ENCODE results near the gene MROH9. TPM values are rescaled to one million over a fixed set of nuclear protein-coding genes. Genes with fewer than 3 reads are reported as not detected.

MROH9 gene
- total RNA-seq, 1 experiment from 2014 or later, result not detected

DNA sequence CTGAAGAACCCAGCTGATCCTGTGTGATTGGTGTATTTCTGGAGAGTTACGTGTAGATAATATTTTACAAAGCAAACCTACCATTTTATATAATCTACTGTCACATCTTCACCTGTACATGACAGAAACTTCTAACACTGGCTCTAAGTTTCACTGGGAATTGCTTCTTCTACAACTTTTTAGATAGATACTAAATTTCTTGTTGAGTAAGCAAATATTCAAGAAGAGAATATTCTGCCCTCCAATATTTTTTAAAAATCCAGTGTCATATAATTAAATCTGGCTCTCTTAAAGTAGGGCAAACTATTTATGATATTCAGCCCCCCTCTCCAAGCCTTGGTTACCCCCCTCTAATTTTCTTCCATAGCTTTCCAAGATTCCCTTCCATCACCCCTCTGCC is 50.1 kb downstream of the MROH9 start:
- Histone ChIP-seq H4K20me1 (ENCODE audit: insufficient read depth) (no peaks in the 10 kb centered on the region), H3K4me2 (ENCODE audit: low read length) (no peak overlapping the region), H3K4me1 (ENCODE audit: control insufficient read depth in 1 of 2, insufficient read depth in 2 of 2, low read length in 2 of 2) (no peaks in the 10 kb centered on the region), H3K9me2 (ENCODE audit: insufficient read depth) (no peaks in the 10 kb centered on the region), H3K27ac (ENCODE audit: low read depth, low read length) (no peak overlapping the region), H3K9ac (ENCODE audit: low read length) (no peak overlapping the region), H3K4me3 (replicated peaks in 1 of 2; ENCODE audit: low read depth in 1 of 2, low read length in 2 of 2) (no peak overlapping the region), H3K36me3 (ENCODE audit: control insufficient read depth in 1 of 2, insufficient read depth in 2 of 2, low read length in 2 of 2) (no peaks in the 10 kb centered on the region), H3K27me3 (ENCODE audit: insufficient read depth, low read length) (no peaks in the 10 kb centered on the region), H3K9me3 (ENCODE audit: control insufficient read depth in 1 of 2, insufficient read depth in 1 of 2, low read depth in 1 of 2, low read length in 2 of 2) (no peaks in the 10 kb centered on the region), H3K79me2 (ENCODE audit: insufficient read depth, low read length) (no peaks in the 10 kb centered on the region), H2AFZ (ENCODE audit: low read depth, low read length, poor library complexity, severe bottlenecking) (no peak overlapping the region)
- no TSS peak for BruUV-seq (replicated peaks)
- ATAC-seq (no peak), DNase-seq (ENCODE audit: low read depth, low spot score) (no peak)
- TF ChIP-seq, protein P1, sequence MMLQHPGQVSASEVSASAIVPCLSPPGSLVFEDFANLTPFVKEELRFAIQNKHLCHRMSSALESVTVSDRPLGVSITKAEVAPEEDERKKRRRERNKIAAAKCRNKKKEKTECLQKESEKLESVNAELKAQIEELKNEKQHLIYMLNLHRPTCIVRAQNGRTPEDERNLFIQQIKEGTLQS (IDR thresholded peaks at IDR 0.05), result no peak
- TF ChIP-seq ELF1 (IDR thresholded peaks at IDR 0.05; ENCODE audit: borderline replicate concordance, low read depth), result no peak
- TF ChIP-seq, protein P2, sequence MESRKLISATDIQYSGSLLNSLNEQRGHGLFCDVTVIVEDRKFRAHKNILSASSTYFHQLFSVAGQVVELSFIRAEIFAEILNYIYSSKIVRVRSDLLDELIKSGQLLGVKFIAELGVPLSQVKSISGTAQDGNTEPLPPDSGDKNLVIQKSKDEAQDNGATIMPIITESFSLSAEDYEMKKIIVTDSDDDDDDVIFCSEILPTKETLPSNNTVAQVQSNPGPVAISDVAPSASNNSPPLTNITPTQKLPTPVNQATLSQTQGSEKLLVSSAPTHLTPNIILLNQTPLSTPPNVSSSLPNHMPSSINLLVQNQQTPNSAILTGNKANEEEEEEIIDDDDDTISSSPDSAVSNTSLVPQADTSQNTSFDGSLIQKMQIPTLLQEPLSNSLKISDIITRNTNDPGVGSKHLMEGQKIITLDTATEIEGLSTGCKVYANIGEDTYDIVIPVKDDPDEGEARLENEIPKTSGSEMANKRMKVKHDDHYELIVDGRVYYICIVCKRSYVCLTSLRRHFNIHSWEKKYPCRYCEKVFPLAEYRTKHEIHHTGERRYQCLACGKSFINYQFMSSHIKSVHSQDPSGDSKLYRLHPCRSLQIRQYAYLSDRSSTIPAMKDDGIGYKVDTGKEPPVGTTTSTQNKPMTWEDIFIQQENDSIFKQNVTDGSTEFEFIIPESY (IDR thresholded peaks at IDR 0.05; ENCODE audit: extremely low read depth, insufficient replicate concordance, low read length), result no peak
- no peak for TF ChIP-seq FOSL1 (IDR thresholded peaks at IDR 0.05; ENCODE audit: low read depth)
- TF ChIP-seq TCF7L2 (IDR thresholded peaks at IDR 0.05; ENCODE audit: borderline replicate concordance, extremely low read depth, insufficient read depth, insufficient read length), result no peak
- RAD21 ChIA-PET (ENCODE audit: low non-redundant PET in 1 of 2, low total read pairs in 2 of 2, uncharacterized antibody in 2 of 2, unreplicated experiment in 2 of 2), result no interaction called here
- intact Hi-C loops (cut with micrococcal nuclease), result no loop called here
- POLR2A ChIA-PET, result no interaction called here
- CTCF ChIA-PET, result interaction anchor here (1.7 kb wide), 1 partner anchor 19 kb away, joined by 3 read pairs; no protein-coding TSS in a partner anchor

DNA sequence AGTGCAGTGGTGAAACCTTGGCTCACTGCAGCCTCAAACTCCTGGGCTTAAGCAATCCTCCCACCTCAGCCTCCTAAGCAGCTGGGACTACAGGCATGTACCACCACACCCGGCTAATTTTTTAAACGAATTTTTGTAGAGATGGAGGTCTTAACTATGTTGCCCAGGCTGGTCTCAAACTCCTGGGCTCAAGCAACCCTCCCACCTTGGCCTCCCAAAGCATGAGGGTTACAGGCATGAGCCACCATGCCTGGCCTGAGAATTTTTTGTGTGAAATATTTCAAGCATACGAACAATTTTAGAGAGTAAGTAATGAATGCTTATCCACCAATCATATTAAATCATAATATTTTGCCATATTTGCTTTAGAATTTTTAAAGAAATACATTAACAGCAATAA is 51.6 kb downstream of the MROH9 start:
- Histone ChIP-seq H3K9me3 (ENCODE audit: control insufficient read depth in 1 of 2, insufficient read depth in 1 of 2, low read depth in 1 of 2, low read length in 2 of 2) (no peaks in the 10 kb centered on the region), H3K36me3 (ENCODE audit: control insufficient read depth in 1 of 2, insufficient read depth in 2 of 2, low read length in 2 of 2) (no peaks in the 10 kb centered on the region), H3K79me2 (ENCODE audit: insufficient read depth, low read length) (no peaks in the 10 kb centered on the region), H4K20me1 (ENCODE audit: insufficient read depth) (no peaks in the 10 kb centered on the region), H3K27me3 (ENCODE audit: insufficient read depth, low read length) (no peaks in the 10 kb centered on the region), H3K27ac (ENCODE audit: low read depth, low read length) (no peak overlapping the region), H3K9me2 (ENCODE audit: insufficient read depth) (no peaks in the 10 kb centered on the region), H3K4me2 (ENCODE audit: low read length) (no peak overlapping the region), H3K4me1 (ENCODE audit: control insufficient read depth in 1 of 2, insufficient read depth in 2 of 2, low read length in 2 of 2) (no peaks in the 10 kb centered on the region), H3K9ac (ENCODE audit: low read length) (no peak overlapping the region), H2AFZ (ENCODE audit: low read depth, low read length, poor library complexity, severe bottlenecking) (no peak overlapping the region), H3K4me3 (replicated peaks in 1 of 2; ENCODE audit: low read depth in 1 of 2, low read length in 2 of 2) (no peak overlapping the region)
- TF ChIP-seq SRF (IDR thresholded peaks at IDR 0.05; ENCODE audit: low read depth) (no peak), JUND (IDR thresholded peaks at IDR 0.05) (no peak), CEBPB (IDR thresholded peaks at IDR 0.05; ENCODE audit: low read depth) (no peak), SIN3A (IDR thresholded peaks at IDR 0.05; ENCODE audit: low read depth) (no peak), TCF7L2 (IDR thresholded peaks at IDR 0.05; ENCODE audit: borderline replicate concordance, extremely low read depth, insufficient read depth, insufficient read length) (no peak), ZNF274 (IDR thresholded peaks at IDR 0.05; ENCODE audit: low read depth, low read length) (no peak), EZH2 (IDR thresholded peaks at IDR 0.05) (no peak), POLR2AphosphoS5 (IDR thresholded peaks at IDR 0.05; ENCODE audit: low read depth, low read length) (no peak)
- TF ChIP-seq, protein P3, sequence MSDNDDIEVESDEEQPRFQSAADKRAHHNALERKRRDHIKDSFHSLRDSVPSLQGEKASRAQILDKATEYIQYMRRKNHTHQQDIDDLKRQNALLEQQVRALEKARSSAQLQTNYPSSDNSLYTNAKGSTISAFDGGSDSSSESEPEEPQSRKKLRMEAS (IDR thresholded peaks at IDR 0.05), result no peak
- TF ChIP-seq, protein P4, sequence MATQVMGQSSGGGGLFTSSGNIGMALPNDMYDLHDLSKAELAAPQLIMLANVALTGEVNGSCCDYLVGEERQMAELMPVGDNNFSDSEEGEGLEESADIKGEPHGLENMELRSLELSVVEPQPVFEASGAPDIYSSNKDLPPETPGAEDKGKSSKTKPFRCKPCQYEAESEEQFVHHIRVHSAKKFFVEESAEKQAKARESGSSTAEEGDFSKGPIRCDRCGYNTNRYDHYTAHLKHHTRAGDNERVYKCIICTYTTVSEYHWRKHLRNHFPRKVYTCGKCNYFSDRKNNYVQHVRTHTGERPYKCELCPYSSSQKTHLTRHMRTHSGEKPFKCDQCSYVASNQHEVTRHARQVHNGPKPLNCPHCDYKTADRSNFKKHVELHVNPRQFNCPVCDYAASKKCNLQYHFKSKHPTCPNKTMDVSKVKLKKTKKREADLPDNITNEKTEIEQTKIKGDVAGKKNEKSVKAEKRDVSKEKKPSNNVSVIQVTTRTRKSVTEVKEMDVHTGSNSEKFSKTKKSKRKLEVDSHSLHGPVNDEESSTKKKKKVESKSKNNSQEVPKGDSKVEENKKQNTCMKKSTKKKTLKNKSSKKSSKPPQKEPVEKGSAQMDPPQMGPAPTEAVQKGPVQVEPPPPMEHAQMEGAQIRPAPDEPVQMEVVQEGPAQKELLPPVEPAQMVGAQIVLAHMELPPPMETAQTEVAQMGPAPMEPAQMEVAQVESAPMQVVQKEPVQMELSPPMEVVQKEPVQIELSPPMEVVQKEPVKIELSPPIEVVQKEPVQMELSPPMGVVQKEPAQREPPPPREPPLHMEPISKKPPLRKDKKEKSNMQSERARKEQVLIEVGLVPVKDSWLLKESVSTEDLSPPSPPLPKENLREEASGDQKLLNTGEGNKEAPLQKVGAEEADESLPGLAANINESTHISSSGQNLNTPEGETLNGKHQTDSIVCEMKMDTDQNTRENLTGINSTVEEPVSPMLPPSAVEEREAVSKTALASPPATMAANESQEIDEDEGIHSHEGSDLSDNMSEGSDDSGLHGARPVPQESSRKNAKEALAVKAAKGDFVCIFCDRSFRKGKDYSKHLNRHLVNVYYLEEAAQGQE (IDR thresholded peaks at IDR 0.05; ENCODE audit: low read depth), result no peak
- no peak for ATAC-seq
- BruUV-seq (replicated peaks), result no TSS peak
- ChIA-PET POLR2A (no interaction called here), RAD21 (ENCODE audit: low non-redundant PET in 1 of 2, low total read pairs in 2 of 2, uncharacterized antibody in 2 of 2, unreplicated experiment in 2 of 2) (no interaction called here), CTCF (no interaction called here)
- DNase-seq (ENCODE audit: low read depth, low spot score), result no peak
- intact Hi-C loops (cut with micrococcal nuclease), result no loop called here

All from HCT116 (cell line).